GM19193 (cell line): ENCODE data around the gene F8.
"Not testable (repeated sequence)": the region's sequence is repeated elsewhere in the genome, so short reads cannot be mapped to it uniquely, and the experiment has no call there.

Experiments
- POLR2A ChIP-seq: IDR thresholded peaks from 4 replicates; pipeline ENCODE4 v1.6.1; 2011; ENCODE audit not compliant: insufficient read depth, insufficient read length; ENCODE audit errors: extremely low read depth

The F8 gene

GRCh38 chrX:154961947-154962346 lies 60.6 kb downstream of the F8 start:
- no peak for TF ChIP-seq POLR2A

DNA sequence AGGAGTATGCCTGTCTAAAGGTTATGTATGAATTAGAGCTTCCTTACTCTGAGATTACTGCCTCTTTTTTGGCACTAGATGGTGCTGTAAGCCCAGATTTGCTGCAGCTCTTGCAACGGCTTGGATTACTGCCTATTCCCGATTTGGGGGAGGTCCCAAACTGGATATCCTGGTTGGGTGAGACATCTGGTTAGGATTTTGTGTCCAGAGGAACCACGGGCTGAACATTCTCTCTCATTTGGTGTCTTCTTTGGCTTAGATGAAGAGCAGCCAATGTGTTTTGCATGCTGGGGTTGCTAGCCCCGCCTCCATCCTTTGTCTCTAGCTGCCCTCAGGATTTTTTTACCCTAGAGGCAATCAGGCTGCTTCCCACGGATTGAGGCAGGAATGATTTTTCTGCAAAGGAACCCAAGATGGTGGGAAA lies 104.5 kb downstream of the F8 start:
- TF ChIP-seq POLR2A, result no peak

- no peak for TF ChIP-seq POLR2A
Observed at GRCh38 chrX:154914052-154914451, 108.5 kb downstream of the F8 start.

- no peak for TF ChIP-seq POLR2A
Observed at GRCh38 chrX:154908821-154909220, 113.7 kb downstream of the F8 start.

GRCh38 chrX:154902408-154902807 lies 120.1 kb downstream of the F8 start:
- TF ChIP-seq POLR2A, result no peak

GRCh38 chrX:154900323-154900722 lies 122.2 kb downstream of the F8 start:
- no peak for TF ChIP-seq POLR2A

GRCh38 chrX:154892296-154892695 lies 130.2 kb downstream of the F8 start:
- no peak for TF ChIP-seq POLR2A

GRCh38 chrX:154890990-154891639 lies 131.4 kb downstream of the F8 start:
- no peak for TF ChIP-seq POLR2A

DNA sequence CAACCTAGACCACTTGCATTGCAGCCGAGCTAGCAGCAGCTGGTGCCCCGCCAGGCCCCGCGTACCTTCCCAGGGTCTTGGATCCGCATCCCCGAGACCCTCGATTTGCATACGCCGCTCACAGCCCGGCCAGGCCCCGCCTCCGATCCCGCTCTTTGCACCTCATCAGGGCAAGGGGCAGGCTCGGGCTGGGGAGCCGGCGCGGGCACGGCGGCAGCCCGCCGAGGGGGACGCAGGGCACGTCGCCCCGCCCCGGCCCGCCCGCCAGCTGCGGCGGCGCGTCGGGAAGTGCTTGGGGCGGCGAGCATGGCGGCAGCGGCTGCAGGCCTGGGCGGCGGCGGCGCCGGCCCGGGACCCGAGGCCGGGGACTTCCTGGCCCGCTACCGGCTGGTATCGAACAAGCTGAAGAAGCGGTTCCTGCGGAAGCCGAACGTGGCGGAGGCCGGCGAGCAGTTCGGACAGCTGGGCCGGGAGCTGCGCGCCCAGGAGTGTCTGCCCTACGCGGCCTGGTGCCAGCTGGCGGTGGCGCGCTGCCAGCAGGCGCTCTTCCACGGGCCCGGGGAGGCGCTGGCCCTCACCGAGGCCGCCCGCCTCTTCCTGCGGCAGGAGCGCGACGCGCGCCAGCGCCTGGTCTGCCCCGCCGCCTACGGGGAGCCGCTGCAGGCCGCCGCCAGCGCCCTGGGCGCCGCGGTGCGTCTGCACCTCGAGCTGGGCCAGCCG lies 136.3 kb downstream of the F8 start, which contains the start of gene F8A1:
Gene F8A1, plus strand, starts transcription at position 287 of the 720 bp plus-strand sequence. Its CDS starts 20 bp downstream, at position 307.
- TF ChIP-seq POLR2A, result not testable (repeated sequence)

DNA sequence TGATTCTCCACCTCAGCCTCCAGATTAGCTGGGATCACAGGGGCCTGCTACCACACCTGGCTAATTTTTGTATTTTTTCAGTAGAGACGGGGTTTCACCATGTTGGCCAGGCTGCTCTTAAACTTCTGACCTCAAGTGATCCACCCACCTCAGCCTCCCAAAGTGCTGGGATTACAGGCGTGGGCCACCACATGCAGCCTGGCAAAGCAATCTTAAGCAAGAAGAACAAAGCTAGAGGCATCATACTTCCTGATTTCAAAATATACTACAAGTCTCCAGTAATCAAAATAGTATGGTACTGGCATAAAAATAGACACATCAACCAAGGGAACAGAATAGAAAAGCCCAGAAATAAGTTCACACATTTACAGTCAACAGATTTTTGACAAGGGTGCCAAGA lies 149.2 kb downstream of the F8 start:
- no peak for TF ChIP-seq POLR2A

DNA sequence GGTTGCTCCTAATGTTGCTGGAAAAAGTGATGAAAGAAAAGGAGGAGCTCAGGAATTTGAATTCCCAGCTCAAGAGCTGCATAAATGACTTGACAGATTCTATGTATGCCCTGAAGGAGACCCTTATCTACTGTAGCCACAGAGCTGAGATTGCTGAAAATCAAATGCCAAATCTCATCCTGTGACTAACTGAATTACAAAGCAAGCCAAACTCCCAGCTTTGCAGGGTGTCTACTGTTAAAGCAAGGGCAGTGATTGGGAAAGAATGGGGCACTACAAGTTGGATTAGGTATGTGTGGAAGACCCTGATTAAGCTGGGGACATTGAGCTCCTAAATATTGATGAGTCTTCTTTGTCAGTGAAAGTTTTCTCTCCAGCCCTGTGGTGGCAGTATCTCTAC lies 167.3 kb downstream of the F8 start:
- TF ChIP-seq POLR2A, result no peak

GRCh38 chrX:154850957-154851611 lies 171.4 kb downstream of the F8 start:
- no peak for TF ChIP-seq POLR2A

- no peak for TF ChIP-seq POLR2A
Observed at GRCh38 chrX:154840856-154841255, 181.7 kb downstream of the F8 start.

DNA sequence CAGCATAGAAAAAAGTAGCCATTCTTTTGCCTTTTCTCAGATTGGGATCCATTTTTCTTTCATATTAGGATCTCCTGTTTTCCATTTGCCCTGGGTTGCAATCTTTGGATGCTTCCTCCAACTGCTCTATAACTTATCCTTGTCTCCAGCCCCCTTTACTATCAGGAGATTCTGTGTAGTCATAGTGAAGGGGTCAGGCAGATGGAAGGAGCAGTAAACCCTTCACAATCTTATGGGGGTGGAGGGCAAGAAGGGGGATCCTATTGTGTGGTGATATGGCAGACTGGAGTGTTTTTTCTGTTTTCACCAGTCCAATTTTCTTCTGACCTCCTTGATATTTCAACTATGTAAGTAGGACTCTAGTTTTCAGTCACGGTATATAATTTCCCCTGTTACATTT lies 186.4 kb downstream of the F8 start:
- TF ChIP-seq POLR2A, result no peak

GRCh38 chrX:154834562-154834961 lies 188.0 kb downstream of the F8 start, which contains the start of gene SMIM9:
TSS of gene SMIM9 (minus strand) at chrX:154834662. CDS start at chrX:154830856, 3,806 bp downstream.
- TF ChIP-seq POLR2A, result no peak
